AG20443 (cell line): Measurements from ENCODE around the gene PLSCR2.
"Not testable (repeated sequence)": the region's sequence is repeated elsewhere in the genome, so short reads cannot be mapped to it uniquely, and the experiment has no call there.

Experiments used
- DNase-seq: peaks from one replicate; pipeline ENCODE4 v3.0.0; 2012; ENCODE audit warnings: low spot score, mixed read lengths

PLSCR2 gene, protein sequence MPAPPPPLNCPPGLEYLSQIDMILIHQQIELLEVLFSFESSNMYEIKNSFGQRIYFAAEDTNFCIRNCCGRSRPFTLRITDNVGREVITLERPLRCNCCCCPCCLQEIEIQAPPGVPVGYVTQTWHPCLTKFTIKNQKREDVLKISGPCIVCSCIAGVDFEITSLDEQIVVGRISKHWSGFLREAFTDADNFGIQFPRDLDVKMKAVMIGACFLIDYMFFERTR

DNA sequence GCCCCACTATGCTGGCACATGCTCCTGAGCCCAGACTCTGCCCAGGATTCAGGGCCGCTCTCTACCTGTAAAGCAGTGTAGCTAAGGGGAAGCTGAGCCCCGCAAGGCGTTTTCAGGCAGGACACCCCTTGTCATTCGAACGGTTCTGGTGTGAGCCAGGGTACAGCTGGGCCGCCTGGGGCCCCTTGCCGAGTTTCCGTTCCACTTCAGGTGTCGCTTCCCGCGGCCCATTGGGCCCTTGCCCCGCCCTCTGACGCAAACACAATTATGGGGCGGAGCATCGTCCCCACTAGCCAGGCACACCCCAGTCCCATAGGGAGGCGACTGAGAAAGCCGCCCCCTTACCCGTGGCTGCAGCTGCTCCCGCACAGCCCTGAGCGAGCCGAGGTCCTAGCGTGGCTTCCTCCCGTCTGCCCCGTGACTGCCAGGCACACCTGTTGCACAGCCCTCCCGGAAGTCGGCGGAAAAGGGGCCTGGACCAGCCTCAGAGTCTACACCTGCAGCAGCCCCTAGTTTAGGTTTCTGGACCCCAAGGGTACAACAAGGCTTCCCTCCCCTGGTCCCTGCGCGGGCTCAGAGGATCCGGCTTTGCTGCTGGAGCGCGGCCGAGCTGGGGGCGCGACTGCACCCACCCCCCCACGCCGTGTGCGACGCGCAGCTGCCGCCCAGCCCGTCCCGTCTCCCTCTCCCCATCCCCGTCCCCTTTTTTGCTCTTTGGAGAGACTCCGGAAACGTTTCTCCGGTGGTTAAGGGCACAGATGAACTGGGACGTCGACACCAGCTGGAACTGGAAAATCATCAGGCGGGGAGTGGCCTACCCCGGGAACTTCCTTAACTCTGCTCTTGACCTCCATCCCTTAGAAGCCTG, at the start of gene PLSCR2:
Gene PLSCR2, minus strand, starts transcription at position 412 of the 868 bp plus-strand sequence. CDS start 9,657 bp downstream, outside the sequence.
- peak; percentile 71 for DNase-seq

- DNase-seq = no peak
Measured at GRCh38 chr3:146517684-146518435, 48.5 kb upstream of the PLSCR2 start.

DNA sequence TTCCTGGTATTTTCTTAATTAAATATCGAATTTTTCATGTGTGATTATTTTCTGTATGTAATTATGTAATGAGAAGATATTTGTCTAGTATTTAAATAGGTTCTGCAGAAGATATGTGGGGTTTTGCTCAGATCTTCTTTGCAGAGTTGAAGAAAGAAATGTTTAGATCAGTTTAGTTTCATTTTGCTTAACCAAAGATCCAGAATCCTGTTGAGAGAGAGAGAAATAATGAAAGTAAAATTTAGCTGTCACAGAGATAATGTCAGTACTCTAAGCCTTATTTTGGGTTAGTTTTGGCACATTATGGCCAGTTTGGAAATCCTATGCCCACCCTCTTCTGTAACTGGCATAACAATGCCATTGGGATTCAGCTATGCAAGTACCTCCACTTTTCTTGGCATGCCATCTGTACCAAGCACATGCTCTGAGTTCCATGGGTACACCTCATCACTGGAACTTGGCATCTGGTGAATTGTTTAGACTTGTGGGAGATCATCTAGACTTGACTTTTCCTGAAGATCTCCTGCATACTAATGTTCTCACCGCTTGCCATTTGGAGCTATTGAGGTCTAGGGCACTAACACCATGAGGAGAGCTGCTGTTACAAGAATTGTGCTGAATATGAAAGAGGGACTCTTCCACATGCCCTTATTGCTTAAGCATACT, 44.2 kb upstream of the PLSCR2 start:
- peak; percentile 25 for DNase-seq

DNA sequence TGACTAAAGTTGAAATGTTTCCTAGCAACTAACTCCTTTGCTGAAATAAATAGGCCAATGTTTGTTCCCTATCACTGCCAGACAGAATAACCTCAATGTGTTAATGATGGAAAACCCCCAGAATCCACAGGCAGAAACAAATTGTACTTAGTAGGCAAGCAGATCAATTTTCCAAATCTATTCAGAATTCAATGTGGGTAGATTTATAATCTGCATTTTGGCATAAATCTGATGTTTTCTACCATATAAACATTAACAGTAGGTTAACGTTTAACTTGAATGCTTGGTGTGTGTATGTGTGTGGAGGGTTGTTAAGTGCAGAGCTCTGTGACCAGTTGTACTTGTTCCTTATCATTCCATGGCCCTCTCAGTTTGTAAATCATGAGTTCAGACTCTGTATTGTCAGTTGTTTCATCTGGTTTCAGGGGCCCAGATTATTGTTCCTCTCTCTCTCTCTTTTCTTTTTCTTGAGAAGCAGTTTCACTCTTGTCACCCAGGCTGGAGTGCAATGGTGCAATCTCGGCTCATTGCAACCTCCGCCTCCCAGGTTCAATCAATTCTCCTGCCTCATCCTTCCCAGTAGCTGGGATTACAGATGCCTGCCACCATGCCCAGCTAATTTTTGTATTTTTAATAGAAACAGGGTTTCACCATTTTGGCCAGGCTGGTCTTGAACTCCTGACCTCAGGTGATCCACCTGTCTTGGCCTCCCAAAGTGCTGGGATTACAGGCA, 42.2 kb upstream of the PLSCR2 start:
- DNase-seq = no peak

- DNase-seq = no peak
Measured at GRCh38 chr3:146507331-146508120, 38.2 kb upstream of the PLSCR2 start.

GRCh38 chr3:146505516-146505915, 36.2 kb upstream of the PLSCR2 start:
- DNase-seq = no peak

- DNase-seq = no peak
Measured at GRCh38 chr3:146504498-146505197, 35.3 kb upstream of the PLSCR2 start.

DNA sequence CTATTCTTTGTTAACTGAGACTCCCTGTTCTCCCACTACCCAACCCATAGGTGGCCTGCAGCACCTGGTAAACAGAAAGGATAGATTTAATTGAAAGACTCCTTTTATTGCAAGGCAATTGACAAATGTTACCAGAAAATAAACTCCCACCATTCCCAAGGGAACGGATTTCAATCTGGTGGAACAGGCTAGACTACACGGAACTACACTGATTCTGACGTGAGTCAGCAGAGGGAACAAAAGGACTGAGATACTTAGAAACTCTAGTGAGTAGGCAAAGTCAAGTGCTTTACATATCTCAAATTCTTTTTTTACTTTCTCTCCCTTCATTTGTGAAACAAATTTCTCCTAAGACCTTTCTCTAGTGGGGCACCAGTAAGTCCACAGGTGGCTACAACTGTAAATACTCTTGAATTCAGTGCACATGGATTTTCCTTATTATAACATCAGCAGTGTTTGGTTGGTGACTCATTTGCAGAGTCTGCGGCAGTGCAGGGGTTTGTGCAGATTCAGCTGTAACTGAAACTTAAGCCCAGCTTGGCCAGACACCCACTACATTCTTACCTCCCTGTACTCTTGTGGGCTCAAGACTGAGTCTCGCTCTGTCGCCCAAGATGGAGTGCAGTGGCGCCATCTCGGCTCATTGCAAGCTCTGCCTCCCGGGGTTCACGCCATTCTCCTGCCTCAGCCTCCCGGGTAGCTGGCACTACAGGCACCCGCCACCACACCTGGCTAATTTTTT, 34.3 kb upstream of the PLSCR2 start:
- DNase-seq = peak; percentile 58

GRCh38 chr3:146502887-146503460, 33.6 kb upstream of the PLSCR2 start:
- no peak for DNase-seq

DNA sequence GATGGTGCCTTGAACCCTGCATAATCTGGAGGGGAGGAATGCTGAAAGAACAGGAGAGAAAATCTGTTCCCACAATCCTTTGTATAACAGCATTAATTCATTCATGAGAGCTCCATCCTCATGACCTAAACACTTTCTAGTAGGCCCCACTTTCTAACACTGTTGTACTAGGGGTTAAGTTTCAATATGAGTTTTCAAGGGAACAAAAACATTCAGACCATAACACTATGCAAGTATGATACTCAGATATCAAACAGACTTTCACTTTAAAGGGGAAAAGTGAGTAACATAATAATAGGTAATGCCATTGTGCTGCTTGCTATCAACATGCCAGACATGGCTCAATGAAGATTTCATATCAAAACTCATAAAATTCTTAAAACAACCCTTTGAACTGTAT, 32.4 kb upstream of the PLSCR2 start:
- DNase-seq = no peak

- DNase-seq = no peak
Measured at GRCh38 chr3:146499701-146500100, 30.3 kb upstream of the PLSCR2 start.

DNA sequence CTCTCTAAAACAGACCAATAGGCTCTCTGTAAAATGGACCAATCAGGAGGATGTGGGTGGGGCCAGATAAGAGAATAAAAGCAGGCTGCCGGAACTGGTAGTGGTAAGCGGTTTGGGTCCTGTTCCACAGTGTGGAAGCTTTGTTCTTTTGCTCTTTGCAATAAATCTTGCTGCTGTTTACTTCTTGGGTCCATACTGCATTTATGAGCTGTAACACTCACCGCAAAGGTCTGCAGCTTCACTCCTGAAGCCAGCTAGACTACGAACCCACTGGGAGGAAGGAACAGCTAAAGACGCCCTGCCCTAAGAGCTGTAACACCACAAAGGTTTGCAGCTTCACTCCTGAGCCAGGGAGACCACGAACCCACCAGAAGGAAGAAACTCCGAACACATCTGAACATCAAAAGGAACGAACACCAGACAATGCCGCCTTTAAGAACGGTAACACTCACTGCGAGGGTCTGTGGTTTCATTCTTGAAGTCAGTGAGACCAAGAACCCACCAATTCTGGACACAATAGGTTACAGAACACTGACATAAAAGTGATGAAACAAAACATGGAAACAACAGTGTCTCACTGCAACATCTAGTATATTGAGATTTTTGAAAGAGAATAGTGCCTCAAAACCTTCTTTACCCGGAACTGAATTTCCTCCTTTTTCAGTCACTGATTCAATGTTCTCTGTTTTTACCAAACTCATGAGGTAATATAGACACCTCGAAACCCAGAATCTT, 28.8 kb upstream of the PLSCR2 start:
- no peak for DNase-seq

GRCh38 chr3:146497145-146497843, 27.9 kb upstream of the PLSCR2 start:
- not testable (repeated sequence) for DNase-seq

DNA sequence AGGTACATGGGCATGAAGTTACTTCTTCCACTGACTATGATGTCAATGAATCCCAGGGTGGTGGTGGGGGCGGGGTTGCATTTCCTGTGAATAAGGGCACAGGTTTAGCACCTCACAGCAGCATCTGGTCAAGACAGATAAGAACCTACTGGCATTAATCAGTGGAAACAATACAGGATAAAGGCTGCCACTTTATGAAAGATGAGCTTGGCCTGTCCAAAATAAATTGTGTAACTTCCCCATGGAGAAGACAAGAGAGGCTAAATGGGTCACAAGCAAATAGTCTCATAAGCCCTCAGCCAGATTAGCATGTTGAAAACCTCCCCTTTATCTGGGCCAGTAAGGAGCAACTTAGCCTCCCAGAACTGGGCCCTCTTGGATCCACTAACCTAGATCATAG, 27.4 kb upstream of the PLSCR2 start:
- no peak for DNase-seq

DNA sequence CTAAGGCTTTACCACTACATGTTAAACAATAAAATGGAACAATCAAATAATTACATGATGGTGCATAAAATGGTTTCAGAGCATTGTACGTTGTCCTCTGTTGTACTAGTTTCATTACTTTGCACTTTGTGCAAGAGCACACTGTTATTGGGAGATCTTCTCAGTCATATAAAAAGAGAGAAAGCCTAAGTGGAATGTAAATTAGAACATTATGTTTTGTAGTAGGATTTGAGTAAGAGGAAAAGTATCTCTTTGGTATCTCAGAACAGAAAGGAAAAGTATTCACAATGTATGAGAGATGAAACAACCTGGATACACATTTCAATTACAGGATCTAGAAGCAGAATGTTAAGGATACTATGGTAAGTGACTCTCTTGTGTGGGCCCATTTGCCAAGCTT, 26.9 kb upstream of the PLSCR2 start:
- peak; percentile 18 for DNase-seq

DNA sequence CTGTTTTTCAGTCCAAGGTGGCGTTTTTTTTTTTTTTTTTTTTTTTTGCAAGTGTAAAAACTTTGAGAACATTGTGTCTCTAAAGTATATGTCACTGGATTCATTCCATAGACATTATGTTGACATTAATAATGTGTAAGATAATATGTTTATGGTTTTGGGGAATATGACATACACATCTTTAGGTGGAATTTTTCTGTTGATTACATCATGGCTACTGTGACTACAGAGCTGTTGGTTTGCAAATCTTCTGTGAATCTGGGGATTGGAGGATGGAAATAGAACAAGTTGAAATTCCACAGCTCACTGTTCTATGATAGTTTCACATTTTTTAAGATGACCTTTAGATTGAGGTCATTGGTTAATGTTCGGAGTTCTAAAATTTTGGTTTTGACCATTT, 24.4 kb upstream of the PLSCR2 start:
- no peak for DNase-seq

DNA sequence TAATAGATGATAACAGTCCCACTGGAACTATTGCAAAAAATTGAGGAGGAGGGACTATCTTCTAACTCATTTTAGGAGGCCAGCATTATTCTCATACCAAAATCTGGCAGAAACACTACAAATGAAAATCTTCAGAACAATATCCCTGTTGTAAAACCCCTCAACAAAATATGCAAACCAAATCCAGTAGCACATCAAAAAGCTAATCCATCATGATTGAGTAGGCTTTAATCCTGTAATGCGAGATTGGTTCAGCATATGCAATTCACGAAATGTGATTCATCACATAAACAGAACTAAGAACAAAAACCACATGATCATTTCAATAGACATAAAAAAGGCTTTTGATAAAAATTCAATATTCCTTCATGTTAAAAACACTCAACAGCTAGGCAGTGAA, 23.9 kb upstream of the PLSCR2 start:
- DNase-seq = no peak

GRCh38 chr3:146491303-146491702, 21.9 kb upstream of the PLSCR2 start:
- DNase-seq = peak; percentile 35
